LNCaP clone FGC (cell line): ENCODE results near the gene ADGRL2.
"Not testable (repeated sequence)": the region's sequence is repeated elsewhere in the genome, so short reads cannot be mapped to it uniquely, and the experiment has no call there.

Experiments used
- DNase-seq: peaks from one replicate; pipeline ENCODE4 v3.0.0-alpha.2; 2011; ENCODE audit warnings: low read depth
- H3K4me3 ChIP-seq: 2 replicates; pipeline ENCODE4 v1.5.1; 2011; ENCODE audit warnings: mild to moderate bottlenecking, low read depth, low read length, control low read depth
- CTCF ChIP-seq: IDR thresholded peaks from 2 replicates; pipeline ENCODE4 v1.5.1; 2012; ENCODE audit warnings: mild to moderate bottlenecking; ENCODE audit not compliant: control insufficient read depth, insufficient read depth; ENCODE audit errors: extremely low read depth

ADGRL2 gene

GRCh38 chr1:81851217-81851616, 50.5 kb downstream of the ADGRL2 start:
- no peak for TF ChIP-seq CTCF
- DNase-seq, result no peak
- no peak overlapping the region for H3K4me3 ChIP-seq

- no peak for DNase-seq
- no peak overlapping the region for H3K4me3 ChIP-seq
- TF ChIP-seq CTCF, result no peak
Measured at GRCh38 chr1:81852961-81853360, 52.2 kb downstream of the ADGRL2 start.

- DNase-seq, result no peak
- TF ChIP-seq CTCF, result no peak
- H3K4me3 ChIP-seq, result no peak overlapping the region
Measured at GRCh38 chr1:81867235-81867634, 66.5 kb downstream of the ADGRL2 start.

- DNase-seq, result peak; percentile 15
- no peak overlapping the region for H3K4me3 ChIP-seq
- no peak for TF ChIP-seq CTCF
Measured at GRCh38 chr1:81869307-81869706, 68.6 kb downstream of the ADGRL2 start.

GRCh38 chr1:81871091-81871490, 70.4 kb downstream of the ADGRL2 start:
- not testable (repeated sequence) for H3K4me3 ChIP-seq

GRCh38 chr1:81873946-81874345, 73.2 kb downstream of the ADGRL2 start:
- DNase-seq, result no peak
- H3K4me3 ChIP-seq, result no peak overlapping the region
- TF ChIP-seq CTCF, result no peak

More at GRCh38 chr1:81871091-81871490, 70.4 kb downstream of the ADGRL2 start:
- DNase-seq, result not testable (repeated sequence)

GRCh38 chr1:81874461-81874860, 73.7 kb downstream of the ADGRL2 start:
- TF ChIP-seq CTCF, result no peak
- no peak overlapping the region for H3K4me3 ChIP-seq
- DNase-seq, result no peak
